Stomach smooth muscle (tissue), 2 donors: ENCODE results near the gene DLG2.
A peak's percentile ranks its signal among the peaks of the same experiment; 100 is the strongest.

ENCODE experiments used
- H3K27ac ChIP-seq: one replicate; pipeline ENCODE4 v1.7.0; 2013; ENCODE audit warnings: mild to moderate bottlenecking, low read length, inconsistent platforms
- H3K27me3 ChIP-seq, 2 donors: one replicate each; pipeline ENCODE4 v1.7.0; 2013; ENCODE audit warnings: low read length in 2 of 2; ENCODE audit not compliant: insufficient read depth in 2 of 2, control insufficient read depth in 1 of 2
- H3K36me3 ChIP-seq, 2 donors: one replicate each; pipeline ENCODE4 v1.7.0; 2013; ENCODE audit warnings: low read length in 2 of 2; ENCODE audit not compliant: control insufficient read depth in 2 of 2, insufficient read depth in 2 of 2
- H3K4me1 ChIP-seq: one replicate; pipeline ENCODE4 v1.7.0; 2013; ENCODE audit warnings: low read length; ENCODE audit not compliant: control insufficient read depth, insufficient read depth
- H3K4me3 ChIP-seq, 2 donors: one replicate each; pipeline ENCODE4 v1.7.0; 2013; ENCODE audit warnings: low read length in 2 of 2
- H3K9ac ChIP-seq, 2 donors: one replicate each; pipeline ENCODE4 v1.7.0; 2013; ENCODE audit warnings: low read length in 2 of 2, mild to moderate bottlenecking in 1 of 2
- H3K9me3 ChIP-seq, 2 donors: one replicate each; pipeline ENCODE4 v1.7.0; 2013; ENCODE audit warnings: low read length in 2 of 2; ENCODE audit not compliant: control insufficient read depth in 2 of 2
- donor health status: healthy.
- donor health status: Pancreatic carcinoma.

The DLG2 gene

GRCh38 chr11:84234011-84234410, 1393.1 kb downstream of the DLG2 start:
- Histone ChIP-seq H3K9me3 (no peaks in the 10 kb centered on the region), H3K27ac (no peak overlapping the region), H3K27me3 (no peaks in the 10 kb centered on the region), H3K9ac (no peak overlapping the region), H3K36me3 (no peaks in the 10 kb centered on the region), H3K4me3 (no peak overlapping the region), H3K4me1 (no peaks in the 10 kb centered on the region)

GRCh38 chr11:84232511-84232910, 1394.6 kb downstream of the DLG2 start:
- Histone ChIP-seq H3K4me1 (no peaks in the 10 kb centered on the region), H3K27ac (no peak overlapping the region), H3K9me3 (no peaks in the 10 kb centered on the region), H3K36me3 (no peaks in the 10 kb centered on the region), H3K9ac (no peak overlapping the region), H3K27me3 (no peaks in the 10 kb centered on the region), H3K4me3 (no peak overlapping the region)

GRCh38 chr11:84230402-84230801, 1396.7 kb downstream of the DLG2 start:
- H3K4me1 ChIP-seq: no peaks in the 10 kb centered on the region

GRCh38 chr11:84227970-84228665, 1399.0 kb downstream of the DLG2 start:
- H3K9me3 ChIP-seq: no peaks in the 10 kb centered on the region
- H3K9ac ChIP-seq: no peak overlapping the region
- H3K27me3 ChIP-seq: no peaks in the 10 kb centered on the region
- no peaks in the 10 kb centered on the region for H3K36me3 ChIP-seq
- H3K27ac ChIP-seq: no peak overlapping the region
- H3K4me3 ChIP-seq: no peak overlapping the region
- H3K4me1 ChIP-seq: no peaks in the 10 kb centered on the region

More at GRCh38 chr11:84230402-84230801, 1396.7 kb downstream of the DLG2 start:
- Histone ChIP-seq H3K9me3 (no peaks in the 10 kb centered on the region), H3K4me3 (no peak overlapping the region), H3K9ac (no peak overlapping the region), H3K27ac (no peak overlapping the region), H3K36me3 (no peaks in the 10 kb centered on the region), H3K27me3 (no peaks in the 10 kb centered on the region)

- H3K4me1 ChIP-seq: no peaks in the 10 kb centered on the region
- no peaks in the 10 kb centered on the region for H3K27me3 ChIP-seq
- no peak overlapping the region for H3K9ac ChIP-seq
- no peak overlapping the region for H3K4me3 ChIP-seq
- no peaks in the 10 kb centered on the region for H3K9me3 ChIP-seq
- no peak overlapping the region for H3K27ac ChIP-seq
- no peaks in the 10 kb centered on the region for H3K36me3 ChIP-seq
These were observed 1403.1 kb downstream of the DLG2 start for GRCh38 chr11:84224042-84224441.

- Histone ChIP-seq H3K4me3 (no peak overlapping the region), H3K27me3 (no peaks in the 10 kb centered on the region), H3K36me3 (no peaks in the 10 kb centered on the region), H3K9ac (no peak overlapping the region), H3K27ac (no peak overlapping the region), H3K4me1 (no peaks in the 10 kb centered on the region), H3K9me3 (no peaks in the 10 kb centered on the region)
These were observed 1408.8 kb downstream of the DLG2 start for GRCh38 chr11:84218318-84218717.

- no peak overlapping the region for H3K4me3 ChIP-seq
These were observed 1411.5 kb downstream of the DLG2 start for GRCh38 chr11:84215672-84216071.

GRCh38 chr11:84214557-84214956, 1412.6 kb downstream of the DLG2 start:
- Histone ChIP-seq H3K27ac (no peak overlapping the region), H3K4me3 (no peak overlapping the region), H3K9ac (no peak overlapping the region), H3K27me3 (no peaks in the 10 kb centered on the region), H3K9me3 (no peaks in the 10 kb centered on the region), H3K4me1 (no peaks in the 10 kb centered on the region), H3K36me3 (no peaks in the 10 kb centered on the region)

More at GRCh38 chr11:84215672-84216071, 1411.5 kb downstream of the DLG2 start:
- H3K27ac ChIP-seq: no peak overlapping the region
- H3K9ac ChIP-seq: no peak overlapping the region
- no peaks in the 10 kb centered on the region for H3K36me3 ChIP-seq
- no peaks in the 10 kb centered on the region for H3K27me3 ChIP-seq
- no peaks in the 10 kb centered on the region for H3K9me3 ChIP-seq
- H3K4me1 ChIP-seq: no peaks in the 10 kb centered on the region

GRCh38 chr11:84212468-84213390, 1414.4 kb downstream of the DLG2 start:
- no peak overlapping the region for H3K9ac ChIP-seq
- H3K27ac ChIP-seq: no peak overlapping the region
- H3K27me3 ChIP-seq: no peaks in the 10 kb centered on the region
- H3K4me3 ChIP-seq: no peak overlapping the region
- no peaks in the 10 kb centered on the region for H3K4me1 ChIP-seq
- H3K9me3 ChIP-seq: no peaks in the 10 kb centered on the region
- no peaks in the 10 kb centered on the region for H3K36me3 ChIP-seq

- Histone ChIP-seq H3K4me3 (peak overlapping the region in 1 of 2 donors; percentile 13), H3K36me3 (no peaks in the 10 kb centered on the region), H3K9me3 (no peaks in the 10 kb centered on the region), H3K27ac (no peak overlapping the region), H3K4me1 (no peaks in the 10 kb centered on the region), H3K27me3 (no peaks in the 10 kb centered on the region), H3K9ac (no peak overlapping the region)
These were observed 1415.2 kb downstream of the DLG2 start for GRCh38 chr11:84211896-84212295.

- Histone ChIP-seq H3K9ac (no peak overlapping the region), H3K9me3 (no peaks in the 10 kb centered on the region), H3K27ac (no peak overlapping the region), H3K27me3 (no peaks in the 10 kb centered on the region), H3K4me1 (no peaks in the 10 kb centered on the region), H3K36me3 (no peaks in the 10 kb centered on the region), H3K4me3 (no peak overlapping the region)
These were observed 1432.4 kb downstream of the DLG2 start for GRCh38 chr11:84194696-84195095.
